ENCODE results near the gene TGIF2LY. TPM values are rescaled to one million over a fixed set of nuclear protein-coding genes. Genes with fewer than 3 reads are reported as not detected.
"Not testable (repeated sequence)": the region's sequence is repeated elsewhere in the genome, so short reads cannot be mapped to it uniquely, and the experiment has no call there.

Gene TGIF2LY
- not detected in 2 replicates for total RNA-seq (2014; rRNA removed; shearing (Covaris generic); ENCODE audit: low replicate concordance)

- DNase-seq, H3K4me3 ChIP-seq, H3K36me3 ChIP-seq, H3K27me3 ChIP-seq, H3K9me3 ChIP-seq: not testable (repeated sequence)
Measured at GRCh38 chrY:3578767-3579166, at the start of gene TGIF2LY. Gene TGIF2LY, plus strand, starts transcription at chrY:3579067. Its CDS starts 178 bp downstream, at chrY:3579245.
